Transverse colon (tissue), 4 donors: ENCODE measurements around the gene TMUB1. TPM values are rescaled to one million over a fixed set of nuclear protein-coding genes. Genes with fewer than 3 reads are reported as not detected.

Source experiments
- DNase-seq: peaks from one replicate; pipeline ENCODE4 v3.0.0-alpha.2; 2019
- H3K27ac ChIP-seq, 4 donors: fragments of 200-600 bp; sonication (generic); 2 replicates each; pipeline ENCODE4 v1.5.1; 2016 to 2018; ENCODE audit warnings: inconsistent platforms in 4 of 4
- H3K27me3 ChIP-seq: fragments of 200-600 bp; sonication (generic); 2 replicates; pipeline ENCODE4 v1.5.1; 2017; ENCODE audit warnings: inconsistent platforms
- H3K36me3 ChIP-seq, 4 donors: fragments of 200-600 bp; sonication (generic); 2 replicates each; pipeline ENCODE4 v1.5.1; 2017 to 2019; ENCODE audit warnings: inconsistent platforms in 4 of 4
- H3K4me1 ChIP-seq, 4 donors: fragments of 200-600 bp; sonication (generic); 2 replicates each; pipeline ENCODE4 v1.5.1; 2017 to 2020; ENCODE audit warnings: inconsistent platforms in 4 of 4
- H3K4me3 ChIP-seq, 4 donors: fragments of 200-600 bp; sonication (generic); 1 replicate in 1 of 4; 2 replicates in 3 of 4; pipeline versions ENCODE4 v1.5.1 to v1.6.1; 2017 to 2019; ENCODE audit warnings: inconsistent platforms in 4 of 4
- H3K9me3 ChIP-seq, 2 donors: fragments of 200-600 bp; sonication (generic); 2 replicates each; pipeline ENCODE4 v1.5.1; 2017 to 2019; ENCODE audit warnings: inconsistent platforms in 2 of 2
- CTCF ChIP-seq, 5 experiments: fragments of 200-600 bp in 3 of 5; fragments of 450-650 bp in 2 of 5; sonication (generic) in 3 of 5; IDR thresholded peaks; 1 replicate in 2 of 5; 2 replicates in 3 of 5; pipeline ENCODE4 v1.5.1; 2016 to 2017; ENCODE audit warnings: antibody characterized with exemption in 5 of 5, inconsistent platforms in 3 of 5, mild to moderate bottlenecking in 2 of 5, moderate library complexity in 1 of 5
- EP300 ChIP-seq: sonication (generic); formaldehyde crosslinking; IDR thresholded peaks from one replicate; pipeline ENCODE4 v1.6.1; 2017; ENCODE audit warnings: antibody characterized with exemption, low read depth
- POLR2A ChIP-seq: fragments of 450-650 bp; IDR thresholded peaks from one replicate; pipeline ENCODE4 v1.6.1; 2016; ENCODE audit warnings: antibody characterized with exemption, mild to moderate bottlenecking, moderate library complexity
- POLR2AphosphoS5 ChIP-seq, 3 donors: sonication (generic); formaldehyde crosslinking; IDR thresholded peaks; one replicate each; pipeline ENCODE4 v1.6.1; 2016; ENCODE audit warnings: antibody characterized with exemption in 3 of 3
- WGBS, 2 donors: methylation state at CpG; one replicate each; pipeline ENCODE4 v1.1.5; 2018; ENCODE audit warnings: low coverage in 1 of 2; 5-methylcytosine and 5-hydroxymethylcytosine counted together
- in situ Hi-C, 4 donors: fragments of 200-750 bp; cut with MboI; loops; one replicate each; pipeline versions ENCODE4 v1.15.0 to v1.15.1; 2017; ENCODE audit warnings: low sequenced_read_pairs in 3 of 4, low pct_ligation_motif_present in 1 of 4, low pct_unique_long_range_greater_than_20kb in 1 of 4
- intact Hi-C: fragments of 100-400 bp; cut with DNase I; formaldehyde crosslinking; loops from one replicate; pipeline ENCODE4 v1.15.1; 2023; ENCODE audit warnings: low total_unique reads
- total RNA-seq, 4 donors: library from RNA; depleted of rRNA; stranded (reverse); fragments of >200 nt; gene quantifications; one replicate each; pipeline ENCODE4 v1.1.0, GENCODE V29; 2016

TMUB1 gene
- total RNA-seq, 4 donors from 2014 or later, result 67.5 to 105 (median 85.9) TPM

GRCh38 chr7:151085329-151085690 lies 2.0 kb upstream of the TMUB1 start:
- 55% methylated on average over 5 of the region's 5 CpGs; no CpG with 5 or more reads in 1 of the 2 donors for WGBS, 2 donors
- intact Hi-C loops (no loop called here), in situ Hi-C loops (no loop called here)
- TF ChIP-seq POLR2AphosphoS5 (IDR thresholded peaks at IDR 0.05) (no peak), CTCF (IDR thresholded peaks at IDR 0.05) (no peak), POLR2A (no peak), EP300 (no peak)
- DNase-seq, result no peak
- no peaks in the 10 kb centered on the region for H3K36me3 ChIP-seq
- H3K4me1 ChIP-seq, result peaks cover 44 to 62% (median 59%) of the 10 kb centered on the region in 4 donors
- no peaks in the 10 kb centered on the region for H3K27me3 ChIP-seq
- no peak overlapping the region for H3K4me3 ChIP-seq
- no peaks in the 10 kb centered on the region for H3K9me3 ChIP-seq
- H3K27ac ChIP-seq, result peak overlapping the region; percentile 85 to 89 (median 87)

- TF ChIP-seq EP300 (no peak), POLR2A (no peak), POLR2AphosphoS5 (IDR thresholded peaks at IDR 0.05) (no peak)
These were observed 499 bp upstream of the TMUB1 start for GRCh38 chr7:151083824-151084160.

GRCh38 chr7:151082141-151083070 lies 887 bp downstream of the TMUB1 start:
- Histone ChIP-seq H3K9me3 (no peaks in the 10 kb centered on the region), H3K4me1 (peaks cover 33 to 60% (median 47%) of the 10 kb centered on the region in 4 donors), H3K4me3 (peak overlapping the region; percentile 58 to 88 (median 83)), H3K27me3 (no peaks in the 10 kb centered on the region), H3K27ac (peak overlapping the region; percentile 93 to 98 (median 97)), H3K36me3 (no peaks in the 10 kb centered on the region)
- in situ Hi-C loops (no loop called here), intact Hi-C loops (no loop called here)
- TF ChIP-seq POLR2AphosphoS5 (IDR thresholded peaks at IDR 0.05) (no peak), CTCF (IDR thresholded peaks at IDR 0.05) (no peak), EP300 (no peak), POLR2A (no peak)
- 0 to 28% methylated on average over 7 to 20 of the region's 42 CpGs for WGBS, 2 donors
- no peak for DNase-seq

More at GRCh38 chr7:151083824-151084160, 499 bp upstream of the TMUB1 start:
- 23 to 80% methylated on average over 1 to 3 of the region's 3 CpGs for WGBS, 2 donors
- peaks cover 44 to 60% (median 57%) of the 10 kb centered on the region in 4 donors for H3K4me1 ChIP-seq
- H3K9me3 ChIP-seq, result no peaks in the 10 kb centered on the region
- in situ Hi-C loops, result no loop called here
- intact Hi-C loops, result no loop called here
- H3K27ac ChIP-seq, result peak overlapping the region; percentile 93 to 98 (median 97)
- H3K4me3 ChIP-seq, result peak overlapping the region in 3 of 4 donors; percentile 79 to 88 (median 87)
- no peaks in the 10 kb centered on the region for H3K36me3 ChIP-seq
- no peaks in the 10 kb centered on the region for H3K27me3 ChIP-seq
- no peak for DNase-seq

GRCh38 chr7:151081170-151082101 lies 1.9 kb downstream of the TMUB1 start:
- TF ChIP-seq EP300 (no peak), CTCF (IDR thresholded peaks at IDR 0.05) (no peak), POLR2A (no peak), POLR2AphosphoS5 (IDR thresholded peaks at IDR 0.05) (no peak)
- in situ Hi-C loops (no loop called here), intact Hi-C loops (no loop called here)
- Histone ChIP-seq H3K4me1 (peaks cover 33 to 62% (median 45%) of the 10 kb centered on the region in 4 donors), H3K27me3 (no peaks in the 10 kb centered on the region), H3K9me3 (no peaks in the 10 kb centered on the region), H3K36me3 (no peaks in the 10 kb centered on the region), H3K27ac (peak overlapping the region; percentile 93 to 98 (median 97)), H3K4me3 (peak overlapping the region; percentile 28 to 88 (median 80))
- 0 to 41% methylated on average over 7 to 45 of the region's 64 CpGs for WGBS, 2 donors
- peak; percentile 59 for DNase-seq
